Vagina (tissue), 2 donors: ENCODE results near the gene NCCRP1.

Experiments used
- POLR2A ChIP-seq, 2 donors: fragments of 450-650 bp; IDR thresholded peaks; one replicate each; pipeline ENCODE4 v1.6.1; 2017; ENCODE audit warnings: antibody characterized with exemption in 2 of 2, mild to moderate bottlenecking in 2 of 2, moderate library complexity in 2 of 2
- POLR2AphosphoS5 ChIP-seq, 2 donors: sonication (generic); formaldehyde crosslinking; IDR thresholded peaks; one replicate each; pipeline ENCODE4 v1.9.0; 2017; ENCODE audit warnings: antibody characterized with exemption in 2 of 2, mild to moderate bottlenecking in 2 of 2, low read depth in 1 of 2; ENCODE audit not compliant: insufficient read depth in 1 of 2
- TF ChIP-seq, protein P1 (sequence below), 3 experiments: fragments of 450-650 bp in 2 of 3; fragments of 200-600 bp in 1 of 3; sonication (generic) in 1 of 3; IDR thresholded peaks; one replicate each; pipeline ENCODE4 v1.5.1; 2017 to 2019; ENCODE audit warnings: antibody characterized with exemption in 3 of 3, mild to moderate bottlenecking in 2 of 3, moderate library complexity in 2 of 3

DNA sequence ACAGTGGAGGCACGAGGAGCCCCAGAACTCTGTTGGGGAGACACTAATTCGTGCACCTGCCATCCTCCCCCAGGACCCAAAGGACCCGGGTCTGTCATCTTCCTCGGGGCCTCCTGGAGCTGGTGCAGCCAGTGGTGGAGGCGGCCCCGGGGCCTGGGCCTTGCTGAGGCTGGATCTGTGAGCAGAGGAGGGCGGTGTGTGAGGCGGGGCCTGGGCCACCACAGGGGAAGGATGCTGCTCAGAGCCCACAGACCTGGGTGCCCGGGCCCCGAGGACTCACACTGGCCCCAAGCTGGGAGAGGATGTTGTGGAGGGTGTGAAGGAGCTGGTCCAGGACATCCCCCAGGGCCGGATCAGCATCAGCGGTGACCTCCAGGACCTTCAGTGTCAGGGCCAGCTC, 39.8 kb downstream of the NCCRP1 start:
- TF ChIP-seq, protein P1, sequence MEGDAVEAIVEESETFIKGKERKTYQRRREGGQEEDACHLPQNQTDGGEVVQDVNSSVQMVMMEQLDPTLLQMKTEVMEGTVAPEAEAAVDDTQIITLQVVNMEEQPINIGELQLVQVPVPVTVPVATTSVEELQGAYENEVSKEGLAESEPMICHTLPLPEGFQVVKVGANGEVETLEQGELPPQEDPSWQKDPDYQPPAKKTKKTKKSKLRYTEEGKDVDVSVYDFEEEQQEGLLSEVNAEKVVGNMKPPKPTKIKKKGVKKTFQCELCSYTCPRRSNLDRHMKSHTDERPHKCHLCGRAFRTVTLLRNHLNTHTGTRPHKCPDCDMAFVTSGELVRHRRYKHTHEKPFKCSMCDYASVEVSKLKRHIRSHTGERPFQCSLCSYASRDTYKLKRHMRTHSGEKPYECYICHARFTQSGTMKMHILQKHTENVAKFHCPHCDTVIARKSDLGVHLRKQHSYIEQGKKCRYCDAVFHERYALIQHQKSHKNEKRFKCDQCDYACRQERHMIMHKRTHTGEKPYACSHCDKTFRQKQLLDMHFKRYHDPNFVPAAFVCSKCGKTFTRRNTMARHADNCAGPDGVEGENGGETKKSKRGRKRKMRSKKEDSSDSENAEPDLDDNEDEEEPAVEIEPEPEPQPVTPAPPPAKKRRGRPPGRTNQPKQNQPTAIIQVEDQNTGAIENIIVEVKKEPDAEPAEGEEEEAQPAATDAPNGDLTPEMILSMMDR (IDR thresholded peaks at IDR 0.05) = no peak
- TF ChIP-seq POLR2AphosphoS5 (IDR thresholded peaks at IDR 0.05; ENCODE audit: insufficient read depth in 1 of 2, low read depth in 1 of 2) (no peak), POLR2A (IDR thresholded peaks at IDR 0.05) (no peak)
